ENCODE measurements around the gene NOBOX. TPM values are rescaled to one million over a fixed set of nuclear protein-coding genes. Genes with fewer than 3 reads are reported as not detected.
A peak's percentile ranks its signal among the peaks of the same experiment; 100 is the strongest.

NOBOX gene
- total and polyA plus RNA-seq, 2 experiments from 2014 or later = 0.07 to 0.54 TPM

DNA sequence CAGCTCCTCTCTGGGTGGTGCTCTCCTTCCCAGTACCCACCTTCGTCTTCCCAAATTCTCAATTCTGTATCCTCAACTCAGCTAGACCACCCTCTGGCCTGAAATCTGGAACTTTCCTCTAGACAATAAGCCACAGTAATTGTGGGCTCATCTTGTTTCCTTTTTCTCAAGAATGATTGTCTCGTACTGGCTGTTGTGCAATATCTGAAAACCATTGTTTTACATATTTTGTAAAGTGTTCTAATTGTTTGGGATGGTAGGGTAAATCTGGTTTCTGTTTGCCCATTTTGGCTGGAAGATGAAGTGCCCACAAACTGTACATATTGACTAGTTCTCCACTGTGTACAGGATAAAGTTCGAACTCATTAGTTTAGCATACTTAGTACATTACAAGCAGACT is 11.3 kb upstream of the NOBOX start:
- no peak for DNase-seq (ENCODE audit: low spot score)
- Histone ChIP-seq H4K20me1 (ENCODE audit: insufficient read depth, poor library complexity, severe bottlenecking) (no peaks in the 10 kb centered on the region), H3K9me2 (replicated peaks; ENCODE audit: insufficient read depth) (no peaks in the 10 kb centered on the region), H3K36me3 (replicated peaks; ENCODE audit: insufficient read depth, low read depth) (no peaks in the 10 kb centered on the region), H2AFZ (no peak overlapping the region), H3K27me3 (no peaks in the 10 kb centered on the region), H3K79me2 (no peaks in the 10 kb centered on the region), H3K4me3 (no peak overlapping the region), H3K4me2 (no peak overlapping the region), H3K4me1 (ENCODE audit: insufficient read depth) (no peaks in the 10 kb centered on the region), H3K9me3 (ENCODE audit: low read depth) (no peaks in the 10 kb centered on the region), H3K27ac (no peak overlapping the region)
- 91% methylated on average over 3 of the region's 3 CpGs for WGBS (ENCODE audit: low lambda C conversion rate, missing lambda C conversion rate)
- TF ChIP-seq CTCF (IDR thresholded peaks at IDR 0.05; ENCODE audit: poor library complexity) = no peak
- TF ChIP-seq EZH2phosphoT487 (IDR thresholded peaks at IDR 0.05; ENCODE audit: low read depth, severe bottlenecking, unreplicated experiment) = no peak
- TF ChIP-seq EZH2 (IDR thresholded peaks at IDR 0.05; ENCODE audit: borderline replicate concordance) = no peak

DNA sequence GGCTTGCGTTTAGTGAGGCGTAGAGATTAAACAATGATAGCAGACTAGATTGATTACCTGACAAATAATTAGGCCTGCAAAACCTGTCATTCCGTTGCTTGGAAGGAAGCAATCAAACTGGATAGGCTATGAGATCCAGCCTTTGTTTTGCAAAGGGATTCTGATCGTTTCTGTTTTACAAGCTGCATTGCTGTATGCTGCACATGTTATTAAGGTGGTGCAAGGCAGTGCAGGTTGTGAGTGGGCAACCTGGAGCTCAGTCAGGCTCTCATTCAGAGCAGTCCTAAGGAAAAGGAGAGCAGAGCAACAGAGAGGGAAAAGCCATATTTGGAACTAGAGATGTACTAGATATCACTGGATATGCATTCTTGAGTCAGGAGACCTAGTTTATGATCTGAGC is 6.9 kb upstream of the NOBOX start:
- no peak overlapping the region for H3K4me2 ChIP-seq
- H3K27ac ChIP-seq = no peak overlapping the region
- H3K36me3 ChIP-seq (replicated peaks; ENCODE audit: insufficient read depth, low read depth) = no peaks in the 10 kb centered on the region
- no peaks in the 10 kb centered on the region for H3K27me3 ChIP-seq
- no peaks in the 10 kb centered on the region for H3K9me2 ChIP-seq (replicated peaks; ENCODE audit: insufficient read depth)
- no peak overlapping the region for H3K4me3 ChIP-seq
- H3K9me3 ChIP-seq (ENCODE audit: low read depth) = no peaks in the 10 kb centered on the region
- TF ChIP-seq EZH2phosphoT487 (IDR thresholded peaks at IDR 0.05; ENCODE audit: low read depth, severe bottlenecking, unreplicated experiment) (no peak), CTCF (IDR thresholded peaks at IDR 0.05; ENCODE audit: poor library complexity) (no peak), EZH2 (IDR thresholded peaks at IDR 0.05; ENCODE audit: borderline replicate concordance) (no peak)
- H2AFZ ChIP-seq = no peak overlapping the region
- H3K4me1 ChIP-seq (ENCODE audit: insufficient read depth) = peaks cover 6% of the 10 kb centered on the region
- no peaks in the 10 kb centered on the region for H4K20me1 ChIP-seq (ENCODE audit: insufficient read depth, poor library complexity, severe bottlenecking)
- 44% methylated on average over 4 of the region's 4 CpGs for whole genome bisulfite sequencing (ENCODE audit: low lambda C conversion rate, missing lambda C conversion rate)
- no peaks in the 10 kb centered on the region for H3K79me2 ChIP-seq
- no peak for DNase-seq (ENCODE audit: low spot score)

DNA sequence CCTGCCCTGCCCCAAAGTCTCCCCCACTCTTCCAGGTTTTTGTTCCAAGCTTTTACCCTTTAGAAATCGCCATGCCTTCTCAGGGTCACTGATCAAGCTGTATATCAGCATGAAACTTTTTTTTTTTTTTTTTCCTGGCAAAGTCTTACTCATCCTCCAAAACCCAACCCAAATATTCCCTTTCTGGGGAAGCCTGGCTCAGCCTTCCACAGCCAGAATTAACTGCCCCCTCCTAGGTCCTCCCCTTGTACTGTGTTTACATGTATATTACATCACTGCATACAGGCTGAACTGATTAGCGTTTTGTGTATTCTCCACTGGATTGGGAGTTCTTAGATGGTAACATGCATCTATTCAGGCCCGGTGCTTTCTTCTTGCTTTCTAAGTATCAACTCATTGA is 4.6 kb upstream of the NOBOX start:
- no peak overlapping the region for H3K4me2 ChIP-seq
- H3K27ac ChIP-seq = peak overlapping the region; percentile 30

More for the DNA sequence above, 4.6 kb upstream of the NOBOX start:
- WGBS (ENCODE audit: low lambda C conversion rate, missing lambda C conversion rate) = 70% methylated on average over 3 of the region's 3 CpGs
- H3K9me3 ChIP-seq (ENCODE audit: low read depth) = no peaks in the 10 kb centered on the region
- no peak for TF ChIP-seq EZH2 (IDR thresholded peaks at IDR 0.05; ENCODE audit: borderline replicate concordance)
- no peak for TF ChIP-seq EZH2phosphoT487 (IDR thresholded peaks at IDR 0.05; ENCODE audit: low read depth, severe bottlenecking, unreplicated experiment)
- TF ChIP-seq CTCF (IDR thresholded peaks at IDR 0.05; ENCODE audit: poor library complexity) = no peak
- H2AFZ ChIP-seq = no peak overlapping the region
- DNase-seq (ENCODE audit: low spot score) = no peak
- H3K9me2 ChIP-seq (replicated peaks; ENCODE audit: insufficient read depth) = no peaks in the 10 kb centered on the region
- H3K36me3 ChIP-seq (replicated peaks; ENCODE audit: insufficient read depth, low read depth) = no peaks in the 10 kb centered on the region
- H3K79me2 ChIP-seq = no peaks in the 10 kb centered on the region
- H3K27me3 ChIP-seq = no peaks in the 10 kb centered on the region
- H3K4me3 ChIP-seq = no peak overlapping the region
- H3K4me1 ChIP-seq (ENCODE audit: insufficient read depth) = peaks cover 6% of the 10 kb centered on the region
- no peaks in the 10 kb centered on the region for H4K20me1 ChIP-seq (ENCODE audit: insufficient read depth, poor library complexity, severe bottlenecking)
